Middle frontal gyrus (tissue), 1 donor: Measurements from ENCODE around the gene KIRREL3.

ENCODE experiments used
- DNase-seq: peaks from one replicate; pipeline ENCODE4 v3.0.0-alpha.2; 2015; ENCODE audit warnings: low spot score; ENCODE audit errors: extremely low spot score

Gene KIRREL3

DNA sequence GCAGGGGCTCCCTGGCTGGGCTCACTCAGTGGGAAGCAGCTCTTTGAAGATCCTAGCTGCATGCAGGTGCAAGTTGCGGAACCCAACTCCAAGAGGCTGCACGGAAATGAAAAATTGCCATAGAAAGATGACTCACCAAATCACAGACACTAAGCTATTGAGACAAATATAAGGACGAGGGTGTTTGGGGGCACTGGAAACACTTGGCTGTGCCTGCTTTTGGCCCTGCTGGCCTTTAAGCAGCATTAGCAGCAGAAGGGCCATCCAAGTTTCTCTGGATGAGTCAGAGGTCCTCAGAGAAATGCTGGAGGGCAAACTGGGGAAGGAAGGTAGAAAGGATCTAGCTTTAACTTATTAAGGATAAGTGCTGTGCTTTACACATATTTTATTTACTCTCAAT, 282.3 kb downstream of the KIRREL3 start:
- no peak for DNase-seq

GRCh38 chr11:126716456-126717083, 284.0 kb downstream of the KIRREL3 start:
- DNase-seq = no peak

DNA sequence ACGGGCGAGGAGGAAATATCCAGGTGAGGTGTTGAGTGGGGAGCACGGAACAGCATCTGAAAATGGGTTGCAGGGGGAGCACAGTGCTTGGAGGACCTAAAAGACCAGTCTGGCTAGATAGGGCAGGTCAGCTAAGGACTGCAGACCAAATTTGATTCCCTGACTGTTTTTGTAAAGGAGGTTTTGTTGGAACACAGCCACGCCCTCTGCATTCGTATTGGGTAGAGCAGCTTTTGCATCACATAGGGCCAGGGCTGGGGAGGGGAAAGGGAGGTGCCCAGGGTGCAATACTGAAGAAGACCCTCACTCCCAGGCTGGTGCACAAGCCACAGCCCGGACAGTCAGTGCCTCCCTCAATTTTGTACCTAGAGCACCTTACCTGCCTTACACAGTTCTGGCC, 286.8 kb downstream of the KIRREL3 start:
- no peak for DNase-seq

GRCh38 chr11:126711977-126712625, 288.5 kb downstream of the KIRREL3 start:
- no peak for DNase-seq

- no peak for DNase-seq
These were observed 289.7 kb downstream of the KIRREL3 start for GRCh38 chr11:126710804-126711399.

- no peak for DNase-seq
These were observed 293.1 kb downstream of the KIRREL3 start for GRCh38 chr11:126707498-126707897.

DNA sequence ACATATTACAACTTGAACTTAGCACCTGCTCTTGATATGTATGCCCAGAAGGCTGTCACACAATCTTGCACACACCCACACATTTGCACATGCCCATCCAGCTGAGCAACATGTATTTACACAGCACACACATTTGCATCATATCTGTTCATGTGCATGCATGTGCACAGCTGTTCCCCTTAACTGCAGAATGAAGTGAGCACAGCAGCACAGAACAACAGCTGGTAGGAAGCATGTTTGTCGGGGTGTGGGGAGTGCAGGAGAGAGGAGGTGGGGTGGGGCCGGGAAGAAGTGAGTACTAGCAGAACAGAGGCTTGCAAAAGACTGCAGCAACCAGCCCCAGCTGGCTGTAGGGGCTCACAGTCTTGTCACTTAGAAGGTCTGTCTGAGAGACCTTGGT, 296.5 kb downstream of the KIRREL3 start:
- no peak for DNase-seq

GRCh38 chr11:126703662-126704061, 296.9 kb downstream of the KIRREL3 start:
- no peak for DNase-seq

GRCh38 chr11:126702987-126703386, 297.6 kb downstream of the KIRREL3 start:
- no peak for DNase-seq

DNA sequence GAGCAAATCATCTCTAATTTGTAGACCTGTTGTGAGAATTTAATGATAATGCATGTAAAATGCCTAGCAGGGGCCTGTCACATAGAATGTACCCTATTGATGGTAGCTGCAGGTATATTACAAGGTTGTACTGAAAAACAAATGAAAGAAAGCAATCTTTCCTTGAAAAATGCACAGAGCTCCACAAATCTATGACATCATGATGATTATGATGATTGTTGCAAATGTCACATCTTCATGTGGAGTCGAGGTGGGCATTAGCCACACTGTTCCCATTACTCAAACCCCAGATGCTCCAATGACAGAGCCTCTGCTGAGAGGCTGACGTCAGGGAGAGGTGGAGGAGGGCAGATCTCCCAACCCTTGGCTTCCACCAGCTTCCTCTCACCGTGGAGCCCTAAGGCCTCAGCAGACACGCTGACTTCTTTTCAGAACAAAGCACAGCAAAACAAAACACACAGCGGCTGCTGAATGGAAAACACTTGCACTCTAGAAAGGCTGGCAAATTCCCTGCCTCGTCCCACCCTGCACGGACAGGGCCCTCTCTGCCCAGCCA, 298.3 kb downstream of the KIRREL3 start:
- DNase-seq = no peak

DNA sequence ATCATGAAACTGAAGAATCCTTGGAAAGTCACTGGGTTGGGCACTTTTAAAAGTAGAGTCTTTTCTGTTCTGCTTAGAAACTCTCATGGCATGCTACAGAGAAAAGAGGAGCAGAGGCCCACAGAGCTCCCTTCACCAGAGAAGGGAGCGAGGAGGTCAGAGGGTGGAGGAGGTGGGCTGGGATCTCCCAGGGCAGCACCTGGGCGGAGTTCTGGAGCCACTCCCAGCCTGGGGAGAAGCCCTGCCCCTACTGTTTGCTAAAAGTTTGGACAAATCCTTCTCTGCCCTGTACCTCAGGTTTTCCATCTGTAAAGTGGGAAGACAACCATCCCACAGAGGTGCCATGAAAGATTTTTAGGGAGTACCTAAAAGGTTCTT, 299.1 kb downstream of the KIRREL3 start:
- DNase-seq = no peak

- no peak for DNase-seq
These were observed 299.6 kb downstream of the KIRREL3 start for GRCh38 chr11:126700768-126701519.

GRCh38 chr11:126698576-126698975, 302.0 kb downstream of the KIRREL3 start:
- no peak for DNase-seq

DNA sequence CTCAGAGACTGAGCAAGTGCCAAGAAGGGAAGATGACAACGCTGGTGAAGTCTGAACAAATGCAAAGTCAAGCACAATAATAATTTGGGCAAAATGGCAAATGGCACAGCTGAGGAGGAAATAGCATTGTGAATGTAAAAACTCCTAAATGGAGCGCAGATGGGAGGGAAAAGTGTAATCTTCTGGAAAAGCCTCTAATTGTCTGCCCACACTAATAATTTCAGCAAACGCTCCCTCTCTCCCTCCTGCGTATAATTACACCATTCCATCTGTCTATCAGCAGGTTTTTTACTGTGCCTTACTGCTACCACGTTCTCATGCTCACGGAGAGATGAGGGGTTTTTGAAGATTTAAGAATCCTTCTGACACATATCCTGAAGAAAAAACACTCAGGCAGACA, 302.6 kb downstream of the KIRREL3 start:
- no peak for DNase-seq

GRCh38 chr11:126696982-126697381, 303.6 kb downstream of the KIRREL3 start:
- DNase-seq = no peak

- DNase-seq = no peak
These were observed 305.3 kb downstream of the KIRREL3 start for GRCh38 chr11:126695293-126695692.

- DNase-seq = no peak
These were observed 306.4 kb downstream of the KIRREL3 start for GRCh38 chr11:126694065-126694625.

DNA sequence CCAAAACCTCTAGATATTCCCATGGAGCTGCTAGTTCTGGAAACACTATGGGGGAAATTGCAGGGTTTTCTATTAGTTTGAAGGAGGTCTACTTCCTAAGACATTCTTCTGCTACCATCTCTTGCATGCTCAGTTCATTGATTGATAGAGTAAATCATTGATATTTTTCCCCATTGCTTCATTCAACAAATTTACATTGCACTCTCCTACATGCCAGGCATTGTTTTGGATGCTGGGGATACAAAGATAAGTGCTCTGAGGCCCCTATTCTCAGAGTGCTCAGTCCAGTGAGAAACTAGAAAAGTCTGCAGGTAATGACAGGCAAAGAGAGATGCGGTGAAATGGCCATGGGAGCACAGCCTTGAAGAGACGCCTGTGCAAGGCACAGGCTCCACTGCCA, 313.1 kb downstream of the KIRREL3 start:
- no peak for DNase-seq

GRCh38 chr11:126686938-126687337, 313.6 kb downstream of the KIRREL3 start:
- DNase-seq = no peak

DNA sequence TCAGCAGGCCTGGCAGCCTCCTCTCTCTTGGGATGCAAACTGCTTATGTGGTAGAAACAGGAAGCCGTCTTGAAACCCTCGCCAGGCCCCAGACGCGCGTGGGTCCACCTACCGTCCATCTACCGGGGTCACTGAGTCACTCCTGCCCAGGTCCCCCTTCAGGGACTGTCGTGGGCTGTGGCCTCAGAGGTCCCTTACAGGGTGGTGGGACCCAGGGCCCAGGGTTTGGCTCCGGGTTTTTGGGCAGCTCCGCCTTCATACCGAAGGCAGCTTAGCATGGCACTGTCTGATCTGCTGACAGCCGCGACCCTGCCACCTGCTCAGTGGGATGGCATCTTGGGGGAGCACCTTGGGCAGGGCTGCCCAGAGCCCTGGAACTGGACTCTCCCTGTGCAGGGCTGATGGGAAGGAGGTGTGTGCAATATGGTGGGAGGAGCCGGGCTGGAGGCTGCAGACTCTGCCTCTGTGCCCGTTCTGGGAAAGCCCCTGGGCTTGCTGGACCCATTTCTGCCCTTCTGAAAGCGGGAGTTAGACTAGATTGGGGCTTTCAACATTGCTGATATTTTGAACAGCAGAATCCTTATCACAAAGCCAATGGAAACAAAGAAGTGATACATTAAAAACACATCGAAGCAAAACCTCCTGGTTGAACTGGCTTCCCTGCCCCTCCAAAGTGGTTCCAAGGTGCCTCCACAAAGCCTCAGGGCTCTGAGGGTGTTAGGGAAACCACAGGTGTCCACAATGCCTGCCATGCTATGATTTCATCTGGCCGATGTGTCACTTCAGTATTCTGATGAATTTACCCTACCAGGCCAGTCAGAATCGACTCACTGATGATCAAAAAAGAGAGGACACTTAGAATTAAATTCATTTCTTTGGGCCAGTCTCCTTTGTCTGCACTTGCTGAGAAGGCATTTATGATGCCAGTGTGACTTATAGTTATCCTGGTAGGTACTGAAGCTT, 316.5 kb downstream of the KIRREL3 start:
- no peak for DNase-seq
